GM23338 (cell line): Measurements from ENCODE around the gene TTC22. TPM values are rescaled to one million over a fixed set of nuclear protein-coding genes. Genes with fewer than 3 reads are reported as not detected.

Experiments used
- ATAC-seq: fragments of 200-7000 bp; cut with Tn5 transposase; 3 replicates; pipeline ENCODE4 v1.9.1; 2020
- DNase-seq: peaks from one replicate; pipeline ENCODE4 v3.0.0-alpha.2; 2015; ENCODE audit warnings: low spot score
- H2AFZ ChIP-seq: fragments of 200-600 bp; sonication (generic); 2 replicates; pipeline ENCODE4 v1.8.0; 2016; ENCODE audit warnings: antibody characterized with exemption, mild to moderate bottlenecking, moderate library complexity
- H3F3A ChIP-seq: fragments of 200-600 bp; sonication (generic); replicated peaks from 2 replicates; pipeline ENCODE4 v1.8.0; 2017; ENCODE audit warnings: antibody characterized with exemption, mixed run types, low read depth
- H3K27ac ChIP-seq: fragments of 200-600 bp; sonication (generic); 2 replicates; pipeline ENCODE4 v1.6.1; 2016; ENCODE audit warnings: low read depth
- H3K27me3 ChIP-seq: fragments of 200-600 bp; sonication (generic); 2 replicates; pipeline ENCODE4 v1.8.0; 2016; ENCODE audit warnings: mild to moderate bottlenecking, mixed run types, moderate library complexity; ENCODE audit not compliant: insufficient read depth
- H3K36me3 ChIP-seq: fragments of 200-600 bp; sonication (generic); 2 replicates; pipeline ENCODE4 v1.8.0; 2016; ENCODE audit warnings: mild to moderate bottlenecking; ENCODE audit not compliant: insufficient read depth
- H3K4me1 ChIP-seq: fragments of 200-600 bp; sonication (generic); 2 replicates; pipeline ENCODE4 v1.8.0; 2016; ENCODE audit warnings: mild to moderate bottlenecking, moderate library complexity; ENCODE audit not compliant: insufficient read depth
- H3K4me2 ChIP-seq: fragments of 200-600 bp; sonication (generic); 2 replicates; pipeline ENCODE4 v1.7.1; 2017; ENCODE audit warnings: mixed run types
- H3K4me3 ChIP-seq: fragments of 200-600 bp; sonication (generic); 2 replicates; pipeline ENCODE4 v1.6.1; 2016; ENCODE audit warnings: mixed run types
- H3K79me2 ChIP-seq: fragments of 200-600 bp; sonication (generic); replicated peaks from 2 replicates; pipeline ENCODE4 v1.8.0; 2017; ENCODE audit warnings: mild to moderate bottlenecking; ENCODE audit not compliant: insufficient read depth
- H3K9me2 ChIP-seq: fragments of 200-600 bp; sonication (generic); 2 replicates; pipeline ENCODE4 v1.8.0; 2017; ENCODE audit not compliant: insufficient read depth
- H4K20me1 ChIP-seq: fragments of 200-600 bp; sonication (generic); replicated peaks from 2 replicates; pipeline ENCODE4 v1.8.0; 2017; ENCODE audit warnings: mild to moderate bottlenecking; ENCODE audit not compliant: insufficient read depth
- H3K27ac Mint-ChIP-seq: 2 replicates; pipeline ENCODE4 v1.8.0; 2020; ENCODE audit warnings: inconsistent platforms, mild to moderate bottlenecking, moderate library complexity, mixed read lengths
- H3K27me3 Mint-ChIP-seq: 3 replicates; pipeline ENCODE4 v1.8.0; 2022; ENCODE audit warnings: low read depth, mild to moderate bottlenecking, moderate library complexity, mixed read lengths, inconsistent platforms; ENCODE audit not compliant: insufficient read depth, poor library complexity
- H3K36me3 Mint-ChIP-seq: 3 replicates; pipeline ENCODE4 v1.8.0; 2021; ENCODE audit warnings: low read depth, mild to moderate bottlenecking, inconsistent platforms, moderate library complexity, mixed read lengths
- H3K4me1 Mint-ChIP-seq: 3 replicates; pipeline ENCODE4 v1.8.0; 2020; ENCODE audit warnings: mild to moderate bottlenecking, inconsistent platforms, mixed read lengths
- H3K4me3 Mint-ChIP-seq: 3 replicates; pipeline ENCODE4 v1.8.0; 2021; ENCODE audit warnings: moderate library complexity, mild to moderate bottlenecking, inconsistent platforms, mixed read lengths
- H3K9me3 Mint-ChIP-seq: 3 replicates; pipeline ENCODE4 v1.8.0; 2020; ENCODE audit warnings: moderate library complexity, mild to moderate bottlenecking, inconsistent platforms, mixed read lengths
- CTCF ChIP-seq, 2 experiments: fragments of 200-600 bp in 1 of 2; sonication (generic) in 1 of 2; conservative IDR thresholded peaks; 2 replicates each; pipeline versions ENCODE4 v1.5.1 to v1.6.1; 2016 to 2017; ENCODE audit warnings: antibody characterized with exemption in 2 of 2, low read depth in 2 of 2, mild to moderate bottlenecking in 2 of 2, moderate library complexity in 1 of 2
- ETS1 ChIP-seq: IDR thresholded peaks from 2 replicates; pipeline ENCODE4 v1.6.1; 2016; ENCODE audit warnings: antibody characterized with exemption
- EZH2 ChIP-seq: fragments of 200-600 bp; sonication (generic); IDR thresholded peaks from one replicate; pipeline ENCODE4 v1.8.0; 2017; ENCODE audit warnings: antibody characterized with exemption, mild to moderate bottlenecking, low read depth; ENCODE audit not compliant: unreplicated experiment
- POLR2AphosphoS5 ChIP-seq: IDR thresholded peaks from 2 replicates; pipeline ENCODE4 v1.6.1; 2016; ENCODE audit warnings: antibody characterized with exemption, low read depth
- ZNF462 ChIP-seq: fragments of 250-450 bp; sonication (Bioruptor Pico); IDR thresholded peaks from 2 replicates; pipeline ENCODE4 v1.5.0; 2020; ENCODE audit warnings: mild to moderate bottlenecking, moderate library complexity
- long read RNA-seq: library from polyadenylated mRNA; unstranded; transcript quantifications from one replicate; pipeline ENCODE4 v2.0.0, GENCODE V29; 2020; ENCODE audit not compliant: unreplicated experiment
- polyA plus RNA-seq: library from polyadenylated mRNA; unstranded; fragments of >200 nt; fragmentation: Nextera tagmentation; extraction: Ambion mirVana; gene quantifications from 2 replicates; pipeline ENCODE4 v1.2.1, GENCODE V29; 2016
- total RNA-seq: library from RNA; depleted of rRNA; stranded (reverse); fragments of >200 nt; shearing (Covaris generic); gene quantifications from 2 replicates; pipeline ENCODE4 v1.2.3, GENCODE V29; 2014; rRNA removed

The TTC22 gene
- 1.7 and 2.5 TPM in 2 replicates for total RNA-seq
- polyA plus RNA-seq = 0.85 and 1.2 TPM in 2 replicates
- long read RNA-seq = 0 reads

- Histone ChIP-seq H3F3A (0 out of 2 replicates have a peak, but pooled peaks cover 5% of the 10 kb centered on the region), H2AFZ (peak within 1 kb of the TSS; percentile 99), H3K79me2 (no peaks in the 10 kb centered on the region), H3K36me3 (no peaks in the 10 kb centered on the region), H3K27ac (no peak within 1 kb of the TSS), H3K4me3 (peak within 1 kb of the TSS; percentile 57), H3K4me2 (peak within 1 kb of the TSS; percentile 84), H3K4me1 (no peaks in the 10 kb centered on the region; the same call in 1 of the 2 replicates), H4K20me1 (no peaks in the 10 kb centered on the region), H3K9me2 (no peaks in the 10 kb centered on the region), H3K27me3 (peaks cover 34% of the 10 kb centered on the region)
- H3K4me1 Mint-ChIP-seq = peaks cover 7% of the 10 kb centered on the region
- DNase-seq (peak; percentile 80), ATAC-seq (peak; percentile 81)
- H3K27ac Mint-ChIP-seq = no peak within 1 kb of the TSS
- H3K36me3 Mint-ChIP-seq = no peaks in the 10 kb centered on the region; the same call in 2 of the 3 replicates
- no peaks in the 10 kb centered on the region for H3K9me3 Mint-ChIP-seq
- H3K4me3 Mint-ChIP-seq = peak within 1 kb of the TSS; percentile 52
- H3K27me3 Mint-ChIP-seq = peaks cover 16% of the 10 kb centered on the region
- TF ChIP-seq ZNF462 (CRISPR knock-in tag) (peak; percentile 90), CTCF (conservative IDR thresholded peaks at IDR 0.05; ENCODE audit: low read depth in 2 of 2) (peak; percentile 54 to 62; a peak in 3 of 4 replicates), ETS1 (no peak), EZH2 (no peak), POLR2AphosphoS5 (peak; percentile 27; the same call in 1 of the 2 replicates)
Observed at GRCh38 chr1:54800899-54801759, at the start of gene TTC22. TSS of gene TTC22 (minus strand) at chr1:54801323. CDS start at chr1:54801163, 160 bp downstream.
